H1 (cell line): ENCODE results near the gene NFE2L2. TPM values are rescaled to one million over a fixed set of nuclear protein-coding genes. Genes with fewer than 3 reads are reported as not detected.

Experiments used
- CTCF ChIA-PET: fragments of 300-600 bp; sonication (Branson Sonifier 250); formaldehyde crosslinking; loops from one replicate; lab custom pipeline; 2021; ENCODE audit not compliant: partially characterized antibody; lab: Charles Lee
- POLR2A ChIA-PET: fragments of 300-600 bp; sonication (Branson Sonifier 250); formaldehyde crosslinking; loops from one replicate; lab custom pipeline; 2021; ENCODE audit warnings: inconsistent platforms; ENCODE audit not compliant: partially characterized antibody; lab: Charles Lee
- DNase-seq, 2 experiments: peaks; one replicate each; pipeline versions ENCODE4 v3.0.0 to v3.0.0-alpha.2; 2010 to 2022; ENCODE audit warnings: low spot score in 2 of 2, low read depth in 1 of 2, mixed read lengths in 1 of 2
- FAIRE-seq: peaks from 2 replicates; lab custom pipeline; 2011; peaks lifted over from hg19 to GRCh38; lab: Jason Lieb, UNC
- H2AFZ ChIP-seq: 2 replicates; pipeline ENCODE4 v1.8.1; 2012; ENCODE audit warnings: low read length, inconsistent platforms
- H2AK5ac ChIP-seq: 2 replicates; pipeline ENCODE4 v1.6.1; 2013; ENCODE audit warnings: low read depth, low read length
- H2BK120ac ChIP-seq: replicated peaks from 2 replicates; pipeline ENCODE3; 2013; ENCODE audit warnings: low read depth, low read length, inconsistent platforms
- H2BK12ac ChIP-seq: 2 replicates; pipeline ENCODE4 v1.6.1; 2013; ENCODE audit warnings: low read depth, low read length
- H2BK15ac ChIP-seq: 2 replicates; pipeline ENCODE4 v1.6.1; 2013; ENCODE audit warnings: low read length
- H2BK20ac ChIP-seq: 2 replicates; pipeline ENCODE4 v1.6.1; 2013; ENCODE audit warnings: low read length
- H2BK5ac ChIP-seq: 2 replicates; pipeline ENCODE4 v1.6.1; 2013; ENCODE audit warnings: low read depth, low read length
- H3K14ac ChIP-seq: 2 replicates; pipeline ENCODE4 v1.6.1; 2013; ENCODE audit warnings: inconsistent platforms; ENCODE audit not compliant: insufficient read length
- H3K18ac ChIP-seq: 2 replicates; pipeline ENCODE4 v1.6.1; 2013; ENCODE audit warnings: low read length; ENCODE audit errors: extremely low read depth
- H3K23ac ChIP-seq: 2 replicates; pipeline ENCODE4 v1.6.1; 2013; ENCODE audit warnings: inconsistent platforms; ENCODE audit not compliant: insufficient read length
- H3K23me2 ChIP-seq: 2 replicates; pipeline ENCODE4 v1.6.1; 2013; ENCODE audit warnings: low read depth, low read length
- H3K27ac ChIP-seq: 2 replicates; pipeline ENCODE4 v1.6.1; 2011; ENCODE audit warnings: low read depth, low read length, inconsistent platforms
- H3K27me3 ChIP-seq, 4 experiments: replicated peaks in 1 of 4; 1 replicate in 1 of 4; 2 replicates in 3 of 4; pipeline versions ENCODE4 v1.6.1 to v1.8.1; 2011 to 2013; ENCODE audit warnings: low read length in 3 of 4, mild to moderate bottlenecking in 3 of 4, inconsistent platforms in 2 of 4, mixed read lengths in 2 of 4, moderate library complexity in 1 of 4; ENCODE audit not compliant: control insufficient read depth in 3 of 4, insufficient read depth in 3 of 4; ENCODE audit errors: extremely low read depth in 1 of 4
- H3K36me3 ChIP-seq, 4 experiments: 2 replicates each; pipeline versions ENCODE4 v1.6.1 to v1.8.1; 2011 to 2013; ENCODE audit warnings: mild to moderate bottlenecking in 4 of 4, low read length in 3 of 4, moderate library complexity in 2 of 4, control low read depth in 1 of 4, inconsistent platforms in 1 of 4; ENCODE audit not compliant: insufficient read depth in 4 of 4, control insufficient read depth in 2 of 4
- H3K4ac ChIP-seq: replicated peaks from 2 replicates; pipeline ENCODE3; 2013; ENCODE audit warnings: low read length, low read depth, mixed read lengths, inconsistent platforms; ENCODE audit not compliant: insufficient read length
- H3K4me1 ChIP-seq, 4 experiments: replicated peaks in 1 of 4; 1 replicate in 1 of 4; 2 replicates in 3 of 4; pipeline versions ENCODE4 v1.6.1 to v1.8.1; 2011 to 2013; ENCODE audit warnings: low read length in 3 of 4, inconsistent platforms in 2 of 4, mixed read lengths in 1 of 4; ENCODE audit not compliant: insufficient read depth in 4 of 4, control insufficient read depth in 3 of 4
- H3K4me2 ChIP-seq, 2 experiments: 2 replicates each; pipeline versions ENCODE4 v1.6.1 to v1.8.1; 2011 to 2013; ENCODE audit warnings: low read depth in 2 of 2, low read length in 2 of 2, control low read depth in 1 of 2, inconsistent platforms in 1 of 2, mild to moderate bottlenecking in 1 of 2; ENCODE audit not compliant: insufficient read depth in 1 of 2
- H3K4me3 ChIP-seq, 4 experiments: fragments of 200-600, 300-600 bp in 1 of 4; sonication (generic), shearing (Covaris generic), sonication (Bioruptor Twin) in 1 of 4; 2 replicates each; pipeline versions ENCODE4 v1.5.1 to v1.8.1; 2011 to 2016; ENCODE audit warnings: low read length in 4 of 4, low read depth in 3 of 4, control low read depth in 2 of 4, inconsistent platforms in 2 of 4, mild to moderate bottlenecking in 2 of 4, mixed read lengths in 1 of 4, moderate library complexity in 1 of 4; ENCODE audit not compliant: insufficient read depth in 2 of 4; ENCODE audit errors: extremely low read depth in 1 of 4
- H3K56ac ChIP-seq: replicated peaks from 2 replicates; pipeline ENCODE3; 2013; ENCODE audit warnings: low read depth, mild to moderate bottlenecking, mixed read lengths, low read length, inconsistent platforms; ENCODE audit not compliant: insufficient read length
- H3K79me1 ChIP-seq: 2 replicates; pipeline ENCODE4 v1.6.1; 2013; ENCODE audit warnings: low read depth, low read length, control low read depth
- H3K79me2 ChIP-seq, 2 experiments: 2 replicates each; pipeline versions ENCODE4 v1.6.1 to v1.8.1; 2012 to 2013; ENCODE audit warnings: low read length in 2 of 2, mild to moderate bottlenecking in 2 of 2, inconsistent platforms in 1 of 2; ENCODE audit not compliant: insufficient read depth in 2 of 2, control insufficient read depth in 1 of 2
- H3K9ac ChIP-seq, 4 experiments: replicated peaks in 1 of 4; 1 replicate in 1 of 4; 2 replicates in 3 of 4; pipeline versions ENCODE4 v1.6.1 to v1.8.1; 2011 to 2013; ENCODE audit warnings: low read depth in 3 of 4, low read length in 3 of 4, control low read depth in 2 of 4, mild to moderate bottlenecking in 2 of 4, moderate library complexity in 2 of 4, inconsistent platforms in 1 of 4; ENCODE audit errors: extremely low read depth in 1 of 4
- H3K9me3 ChIP-seq, 2 experiments: 2 replicates each; pipeline versions ENCODE4 v1.6.1 to v1.8.1; 2012 to 2013; ENCODE audit warnings: mild to moderate bottlenecking in 2 of 2, moderate library complexity in 2 of 2, control low read depth in 1 of 2, inconsistent platforms in 1 of 2, low read depth in 1 of 2, low read length in 1 of 2, mixed read lengths in 1 of 2; ENCODE audit not compliant: insufficient read depth in 2 of 2
- H4K20me1 ChIP-seq, 2 experiments: replicated peaks in 1 of 2; 2 replicates each; pipeline versions ENCODE3 to v1.8.1; 2011 to 2013; ENCODE audit warnings: inconsistent platforms in 2 of 2, low read length in 2 of 2, mild to moderate bottlenecking in 1 of 2; ENCODE audit not compliant: insufficient read depth in 2 of 2, control insufficient read depth in 1 of 2
- H4K5ac ChIP-seq: 2 replicates; pipeline ENCODE4 v1.6.1; 2013; ENCODE audit warnings: low read length, low read depth, mixed read lengths, inconsistent platforms; ENCODE audit not compliant: insufficient read length
- H4K8ac ChIP-seq: 2 replicates; pipeline ENCODE4 v1.8.0; 2013; ENCODE audit warnings: mild to moderate bottlenecking, moderate library complexity, low read length, inconsistent platforms; ENCODE audit not compliant: insufficient read depth; ENCODE audit errors: extremely low read depth
- H4K91ac ChIP-seq: replicated peaks from 2 replicates; pipeline ENCODE3; 2013; ENCODE audit warnings: low read length, mixed read lengths, inconsistent platforms; ENCODE audit not compliant: insufficient read length
- CEBPB ChIP-seq: IDR thresholded peaks from 2 replicates; pipeline ENCODE4 v1.6.1; 2012; ENCODE audit warnings: low read depth, low read length
- CREB1 ChIP-seq: IDR thresholded peaks from 2 replicates; pipeline ENCODE4 v1.6.1; 2012; ENCODE audit warnings: inconsistent platforms
- HDAC2 ChIP-seq, 2 experiments: fragments of 300-600 bp in 1 of 2; sonication (generic) in 1 of 2; IDR thresholded peaks; 2 replicates each; pipeline ENCODE4 v1.6.1; 2011 to 2012; ENCODE audit warnings: low read depth in 2 of 2, low read length in 2 of 2, mild to moderate bottlenecking in 2 of 2, moderate library complexity in 2 of 2, borderline replicate concordance in 1 of 2, inconsistent platforms in 1 of 2
- JUN ChIP-seq: IDR thresholded peaks from 2 replicates; pipeline ENCODE4 v1.6.1; 2011; ENCODE audit warnings: low read depth, mild to moderate bottlenecking, improper control_type of control experiment, low read length
- RBBP5 ChIP-seq: IDR thresholded peaks from 2 replicates; pipeline ENCODE4 v1.7.1; 2012; ENCODE audit warnings: low read depth, mild to moderate bottlenecking, inconsistent platforms, low read length, moderate library complexity, borderline replicate concordance
- RFX5 ChIP-seq: IDR thresholded peaks from 2 replicates; pipeline ENCODE4 v1.6.1; 2011; ENCODE audit warnings: low read depth, low read length, improper control_type of control experiment, borderline replicate concordance
- SP1 ChIP-seq: IDR thresholded peaks from 2 replicates; pipeline ENCODE4 v1.6.1; 2011; ENCODE audit warnings: low read depth, low read length
- WGBS, 2 experiments: shearing (Covaris generic) in 1 of 2; methylation state at CpG; one replicate each; pipeline versions ENCODE4 v1.1.6 to v1.1.7; 2013 to 2015; ENCODE audit warnings: low lambda C conversion rate in 2 of 2, mixed read lengths in 2 of 2, inconsistent platforms in 1 of 2, low coverage in 1 of 2, missing lambda C conversion rate in 1 of 2; ENCODE audit not compliant: insufficient replicate concordance in 2 of 2, insufficient coverage in 1 of 2, insufficient read length in 1 of 2; ENCODE audit errors: extremely low coverage in 1 of 2, missing lambda C conversion rate in 1 of 2; 5-methylcytosine and 5-hydroxymethylcytosine counted together
- polyA plus RNA-seq, 7 experiments: library from polyadenylated mRNA; depleted of rRNA in 3 of 7; stranded (reverse) in 5 of 7; unstranded in 2 of 7; fragments of >200 nt in 5 of 7; fragments of 200-250 nt in 2 of 7; gene quantifications; 1 replicate in 5 of 7; 2 replicates in 1 of 7; 4 replicates in 1 of 7; pipeline versions ENCODE4 v1.2.1 to v1.2.3, GENCODE V29; 2011 to 2013; ENCODE audit warnings: missing spikeins in 2 of 7, mixed read lengths in 2 of 7
- total RNA-seq: library from RNA; stranded (reverse); fragmentation: NEBNext Ultra II Directional; extraction: Animal tissue kit (Norgen Biotek cat#: 25700); gene quantifications from 2 replicates; pipeline ENCODE4 v1.2.1, GENCODE V29; 2021
- TF ChIP-seq, protein P1 (sequence below), 3 experiments: IDR thresholded peaks; 1 replicate in 2 of 3; 2 replicates in 1 of 3; pipeline versions ENCODE4 v1.5.1 to v1.6.1; 2011; ENCODE audit warnings: low read length in 3 of 3, mild to moderate bottlenecking in 3 of 3, inconsistent platforms in 2 of 3, low read depth in 1 of 3, moderate library complexity in 1 of 3; ENCODE audit not compliant: insufficient read depth in 1 of 3; ENCODE audit errors: control extremely low read depth in 1 of 3

NFE2L2 gene
- total and polyA plus RNA-seq, 2 of the 8 experiments (the other 6 are each of a cell fraction or from before 2014, with no cell fraction given), result 33.2 to 34.5 TPM

DNA sequence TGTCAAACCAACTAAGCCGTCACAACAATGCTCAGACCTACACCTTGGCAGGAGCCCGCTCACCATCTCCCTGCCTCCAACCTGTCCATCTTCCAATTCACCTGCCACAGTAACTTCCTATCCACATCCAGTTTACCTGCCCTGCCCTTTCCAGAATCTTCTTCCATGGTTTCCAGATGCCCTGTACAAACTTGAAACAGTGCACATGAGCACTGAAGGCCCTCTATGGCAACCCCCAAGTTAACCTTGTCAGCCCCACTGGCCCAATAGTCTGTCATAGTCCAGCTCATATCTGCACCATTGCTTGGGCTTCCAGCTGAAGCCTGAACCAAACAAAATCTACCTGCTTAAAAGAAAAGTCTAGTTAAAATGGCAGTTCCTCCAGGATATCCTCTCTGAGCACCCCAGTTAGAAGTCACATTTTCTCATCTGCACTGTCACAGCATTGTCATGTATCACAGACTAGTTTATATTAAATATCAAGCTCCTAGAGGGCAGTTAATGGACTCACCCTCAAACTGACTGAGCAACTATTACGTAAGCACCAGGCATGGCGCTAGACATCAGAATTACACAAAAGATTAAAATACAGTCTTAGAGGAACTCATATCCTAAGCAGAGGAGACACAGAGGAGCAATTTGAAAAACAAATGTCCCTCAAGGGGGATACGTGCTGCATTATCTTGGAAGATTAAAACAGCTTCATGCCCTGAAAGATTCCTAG lies 11.6 kb downstream of the NFE2L2 start:
- 89% methylated on average over 5 of the region's 5 CpGs; no CpG with 5 or more reads in 1 of the 2 experiments for WGBS, 2 experiments
- Histone ChIP-seq H2BK120ac (no peak overlapping the region), H3K27ac (no peak overlapping the region), H3K4me2 (no peak overlapping the region), H3K4ac (no peak overlapping the region), H4K20me1 (peaks cover 11 to 14% of the 10 kb centered on the region in 2 experiments), H2BK12ac (no peak overlapping the region), H3K4me1 (peaks cover 0 to 7% (median 0%) of the 10 kb centered on the region in 4 experiments; a peak in 1 of 7 replicates), H3K79me1 (peaks cover 8% of the 10 kb centered on the region), H4K8ac (no peak overlapping the region), H3K27me3 (no peaks in the 10 kb centered on the region), H3K18ac (no peak overlapping the region), H3K56ac (no peak overlapping the region), H2AK5ac (no peak overlapping the region; the same call in 1 of the 2 replicates), H3K9me3 (peaks cover 4% of the 10 kb centered on the region in 2 experiments), H3K79me2 (peaks cover 17 to 97% of the 10 kb centered on the region in 2 experiments), H3K4me3 (no peak overlapping the region), H4K91ac (no peak overlapping the region), H2BK5ac (no peak overlapping the region), H4K5ac (no peak overlapping the region), H2BK20ac (no peak overlapping the region), H2BK15ac (no peak overlapping the region), H3K14ac (no peak overlapping the region), H2AFZ (no peak overlapping the region), H3K23ac (no peak overlapping the region), H3K9ac (no peak overlapping the region), H3K23me2 (no peaks in the 10 kb centered on the region), H3K36me3 (no peaks in the 10 kb centered on the region)
- no peak for DNase-seq
- FAIRE-seq, result no peak
- ChIA-PET POLR2A (interaction anchor here (1.0 to 10.4 kb wide), 5 partner anchors 13 to 41 kb away, joined by 3 to 74 read pairs (median 10); partner anchors contain the start of genes HNRNPA3 and NFE2L2), CTCF (interaction anchor here (0.6 to 4.7 kb wide), 12 partner anchors 11 to 141 kb away, joined by 3 to 41 read pairs (median 8); partner anchors contain the start of gene NFE2L2)
- TF ChIP-seq, protein P1, sequence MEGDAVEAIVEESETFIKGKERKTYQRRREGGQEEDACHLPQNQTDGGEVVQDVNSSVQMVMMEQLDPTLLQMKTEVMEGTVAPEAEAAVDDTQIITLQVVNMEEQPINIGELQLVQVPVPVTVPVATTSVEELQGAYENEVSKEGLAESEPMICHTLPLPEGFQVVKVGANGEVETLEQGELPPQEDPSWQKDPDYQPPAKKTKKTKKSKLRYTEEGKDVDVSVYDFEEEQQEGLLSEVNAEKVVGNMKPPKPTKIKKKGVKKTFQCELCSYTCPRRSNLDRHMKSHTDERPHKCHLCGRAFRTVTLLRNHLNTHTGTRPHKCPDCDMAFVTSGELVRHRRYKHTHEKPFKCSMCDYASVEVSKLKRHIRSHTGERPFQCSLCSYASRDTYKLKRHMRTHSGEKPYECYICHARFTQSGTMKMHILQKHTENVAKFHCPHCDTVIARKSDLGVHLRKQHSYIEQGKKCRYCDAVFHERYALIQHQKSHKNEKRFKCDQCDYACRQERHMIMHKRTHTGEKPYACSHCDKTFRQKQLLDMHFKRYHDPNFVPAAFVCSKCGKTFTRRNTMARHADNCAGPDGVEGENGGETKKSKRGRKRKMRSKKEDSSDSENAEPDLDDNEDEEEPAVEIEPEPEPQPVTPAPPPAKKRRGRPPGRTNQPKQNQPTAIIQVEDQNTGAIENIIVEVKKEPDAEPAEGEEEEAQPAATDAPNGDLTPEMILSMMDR (IDR thresholded peaks at IDR 0.05; ENCODE audit: control extremely low read depth in 1 of 3, insufficient read depth in 1 of 3, low read depth in 1 of 3, low read length in 3 of 3), result no peak
- TF ChIP-seq RBBP5 (no peak), RFX5 (no peak), CREB1 (no peak), SP1 (no peak), HDAC2 (IDR thresholded peaks at IDR 0.05; ENCODE audit: borderline replicate concordance in 1 of 2, low read depth in 2 of 2, low read length in 2 of 2) (no peak), JUN (no peak), CEBPB (peak; percentile 34; the same call in 1 of the 2 replicates)
